Measurements from ENCODE around the gene ACRBP. TPM values are rescaled to one million over a fixed set of nuclear protein-coding genes. Genes with fewer than 3 reads are reported as not detected.

The ACRBP gene
- total RNA-seq, 2 experiments from 2014 or later: 0.86 to 1.2 TPM

GRCh38 chr12:6635856-6636531 is 11.2 kb downstream of the ACRBP start, which contains the start of gene LPAR5:
LPAR5 (minus strand) TSS chr12:6635959; CDS start chr12:6621248, 14,711 bp downstream.
- Mint-ChIP-seq H3K4me1 (peaks cover 54% of the 10 kb centered on the region), H3K27me3 (no peaks in the 10 kb centered on the region), H3K9me3 (no peaks in the 10 kb centered on the region), H3K27ac (peak within 1 kb of the TSS; percentile 97), H3K36me3 (no peaks in the 10 kb centered on the region), H3K4me3 (peak within 1 kb of the TSS; percentile 79)
- DNase-seq: peak; percentile 47

GRCh38 chr12:6635375-6635855 is 11.8 kb downstream of the ACRBP start:
- peak; percentile 82 for DNase-seq
- no peaks in the 10 kb centered on the region for H3K36me3 Mint-ChIP-seq
- peak overlapping the region; percentile 79 for H3K4me3 Mint-ChIP-seq
- peak overlapping the region; percentile 97 for H3K27ac Mint-ChIP-seq
- H3K4me1 Mint-ChIP-seq: peaks cover 60% of the 10 kb centered on the region
- H3K9me3 Mint-ChIP-seq: no peaks in the 10 kb centered on the region
- no peaks in the 10 kb centered on the region for H3K27me3 Mint-ChIP-seq

- peak; percentile 49 for DNase-seq
- H3K27me3 Mint-ChIP-seq: no peaks in the 10 kb centered on the region
- peak overlapping the region; percentile 85 for H3K4me3 Mint-ChIP-seq
- peaks cover 68% of the 10 kb centered on the region for H3K4me1 Mint-ChIP-seq
- no peaks in the 10 kb centered on the region for H3K36me3 Mint-ChIP-seq
- H3K9me3 Mint-ChIP-seq: no peaks in the 10 kb centered on the region
- H3K27ac Mint-ChIP-seq: peak overlapping the region; percentile 99
Observed at GRCh38 chr12:6632026-6632983, 14.9 kb downstream of the ACRBP start.

GRCh38 chr12:6631549-6631961 is 15.7 kb downstream of the ACRBP start:
- Mint-ChIP-seq H3K4me3 (peak overlapping the region; percentile 85), H3K4me1 (peaks cover 73% of the 10 kb centered on the region), H3K27me3 (no peaks in the 10 kb centered on the region), H3K36me3 (peaks cover 2% of the 10 kb centered on the region), H3K9me3 (no peaks in the 10 kb centered on the region), H3K27ac (peak overlapping the region; percentile 99)
- DNase-seq: no peak

- Mint-ChIP-seq H3K4me1 (peaks cover 69% of the 10 kb centered on the region), H3K9me3 (no peaks in the 10 kb centered on the region), H3K27ac (peak overlapping the region; percentile 99), H3K36me3 (peaks cover 3% of the 10 kb centered on the region), H3K4me3 (peak overlapping the region; percentile 85), H3K27me3 (no peaks in the 10 kb centered on the region)
- no peak for DNase-seq
Observed at GRCh38 chr12:6630736-6631135, 16.5 kb downstream of the ACRBP start.

- Mint-ChIP-seq H3K4me3 (peak overlapping the region; percentile 71), H3K9me3 (no peaks in the 10 kb centered on the region), H3K27ac (peak overlapping the region; percentile 84), H3K27me3 (no peaks in the 10 kb centered on the region), H3K36me3 (peaks cover 3% of the 10 kb centered on the region), H3K4me1 (peaks cover 48% of the 10 kb centered on the region)
- DNase-seq: no peak
Observed at GRCh38 chr12:6627616-6628015, 19.6 kb downstream of the ACRBP start.

- Mint-ChIP-seq H3K27ac (peak overlapping the region; percentile 84), H3K4me3 (peak overlapping the region; percentile 22), H3K4me1 (peaks cover 40% of the 10 kb centered on the region), H3K9me3 (no peaks in the 10 kb centered on the region), H3K36me3 (peaks cover 3% of the 10 kb centered on the region), H3K27me3 (no peaks in the 10 kb centered on the region)
- no peak for DNase-seq
Observed at GRCh38 chr12:6626654-6627283, 20.5 kb downstream of the ACRBP start.

- Mint-ChIP-seq H3K27ac (peak overlapping the region; percentile 85), H3K4me1 (peaks cover 12% of the 10 kb centered on the region), H3K27me3 (no peaks in the 10 kb centered on the region), H3K9me3 (no peaks in the 10 kb centered on the region), H3K4me3 (peak overlapping the region; percentile 77), H3K36me3 (peaks cover 9% of the 10 kb centered on the region)
- no peak for DNase-seq
Observed at GRCh38 chr12:6620885-6621274, 26.4 kb downstream of the ACRBP start.

GRCh38 chr12:6620137-6620884 is 26.9 kb downstream of the ACRBP start:
- H3K9me3 Mint-ChIP-seq: no peaks in the 10 kb centered on the region
- H3K27me3 Mint-ChIP-seq: no peaks in the 10 kb centered on the region
- H3K36me3 Mint-ChIP-seq: peaks cover 9% of the 10 kb centered on the region
- DNase-seq: peak; percentile 68
- peak overlapping the region; percentile 77 for H3K4me3 Mint-ChIP-seq
- H3K4me1 Mint-ChIP-seq: peaks cover 12% of the 10 kb centered on the region
- peak overlapping the region; percentile 44 for H3K27ac Mint-ChIP-seq

- Mint-ChIP-seq H3K27me3 (no peaks in the 10 kb centered on the region), H3K4me1 (peaks cover 14% of the 10 kb centered on the region), H3K27ac (peak overlapping the region; percentile 17), H3K9me3 (no peaks in the 10 kb centered on the region), H3K36me3 (peaks cover 9% of the 10 kb centered on the region), H3K4me3 (no peak overlapping the region)
- no peak for DNase-seq
Observed at GRCh38 chr12:6618483-6619225, 28.6 kb downstream of the ACRBP start.

- no peaks in the 10 kb centered on the region for H3K9me3 Mint-ChIP-seq
- no peak for DNase-seq
- no peaks in the 10 kb centered on the region for H3K27me3 Mint-ChIP-seq
- H3K27ac Mint-ChIP-seq: peak overlapping the region; percentile 4
- H3K36me3 Mint-ChIP-seq: peaks cover 4% of the 10 kb centered on the region
- H3K4me3 Mint-ChIP-seq: no peak overlapping the region
- peaks cover 34% of the 10 kb centered on the region for H3K4me1 Mint-ChIP-seq
Observed at GRCh38 chr12:6615802-6616201, 31.4 kb downstream of the ACRBP start.

- H3K27ac Mint-ChIP-seq: peak overlapping the region; percentile 61
- H3K27me3 Mint-ChIP-seq: no peaks in the 10 kb centered on the region
- H3K36me3 Mint-ChIP-seq: no peaks in the 10 kb centered on the region
- no peak for DNase-seq
- no peaks in the 10 kb centered on the region for H3K9me3 Mint-ChIP-seq
- peaks cover 35% of the 10 kb centered on the region for H3K4me1 Mint-ChIP-seq
- no peak overlapping the region for H3K4me3 Mint-ChIP-seq
Observed at GRCh38 chr12:6614513-6615172, 32.6 kb downstream of the ACRBP start.

GRCh38 chr12:6613776-6614512 is 33.3 kb downstream of the ACRBP start:
- Mint-ChIP-seq H3K27ac (peak overlapping the region; percentile 61), H3K9me3 (no peaks in the 10 kb centered on the region), H3K4me1 (peaks cover 35% of the 10 kb centered on the region), H3K27me3 (no peaks in the 10 kb centered on the region), H3K4me3 (no peak overlapping the region), H3K36me3 (no peaks in the 10 kb centered on the region)
- DNase-seq: peak; percentile 46
